HuH-7 (cell line): ENCODE results near the gene ZNF212.
A peak's percentile ranks its signal among the peaks of the same experiment; 100 is the strongest.
"Not testable (repeated sequence)": the region's sequence is repeated elsewhere in the genome, so short reads cannot be mapped to it uniquely, and the experiment has no call there.

Source experiments
- DNase-seq: peaks from one replicate; pipeline ENCODE4 v3.0.0; 2011; ENCODE audit warnings: low spot score

ZNF212 gene

GRCh38 chr7:149253665-149254064 is 14.2 kb downstream of the ZNF212 start:
- no peak for DNase-seq

- DNase-seq = no peak
Observed at GRCh38 chr7:149254181-149254858, 14.9 kb downstream of the ZNF212 start.

GRCh38 chr7:149255174-149255573 is 15.7 kb downstream of the ZNF212 start:
- DNase-seq = no peak

- no peak for DNase-seq
Observed at GRCh38 chr7:149256568-149256967, 17.1 kb downstream of the ZNF212 start.

- DNase-seq = no peak
Observed at GRCh38 chr7:149257146-149257545, 17.7 kb downstream of the ZNF212 start.

- no peak for DNase-seq
Observed at GRCh38 chr7:149261316-149261828, 21.9 kb downstream of the ZNF212 start.

GRCh38 chr7:149261829-149262617 is 22.6 kb downstream of the ZNF212 start, which contains the start of gene ZNF783:
Gene ZNF783, plus strand, starts transcription at chr7:149262196. Its CDS starts 138 bp downstream, at chr7:149262334.
- DNase-seq = peak; percentile 91

- no peak for DNase-seq
Observed at GRCh38 chr7:149266451-149266850, 27.0 kb downstream of the ZNF212 start.

- DNase-seq = no peak
Observed at GRCh38 chr7:149267733-149268132, 28.3 kb downstream of the ZNF212 start.

GRCh38 chr7:149274424-149274823 is 35.0 kb downstream of the ZNF212 start:
- DNase-seq = not testable (repeated sequence)

GRCh38 chr7:149277871-149278270 is 38.4 kb downstream of the ZNF212 start:
- no peak for DNase-seq

- no peak for DNase-seq
Observed at GRCh38 chr7:149278396-149278795, 38.9 kb downstream of the ZNF212 start.

- DNase-seq = no peak
Observed at GRCh38 chr7:149279111-149279743, 39.8 kb downstream of the ZNF212 start.

- no peak for DNase-seq
Observed at GRCh38 chr7:149280151-149280550, 40.7 kb downstream of the ZNF212 start.

GRCh38 chr7:149280661-149281507 is 41.4 kb downstream of the ZNF212 start:
- DNase-seq = no peak

- no peak for DNase-seq
Observed at GRCh38 chr7:149281508-149282330, 42.3 kb downstream of the ZNF212 start.

- no peak for DNase-seq
Observed at GRCh38 chr7:149282331-149282655, 42.8 kb downstream of the ZNF212 start.

- no peak for DNase-seq
Observed at GRCh38 chr7:149283321-149283720, 43.9 kb downstream of the ZNF212 start.

GRCh38 chr7:149284343-149284742 is 44.9 kb downstream of the ZNF212 start:
- no peak for DNase-seq

GRCh38 chr7:149284850-149285585 is 45.6 kb downstream of the ZNF212 start:
- DNase-seq = no peak
